WTC11 (cell line): ENCODE measurements around the gene ALDH8A1. TPM values are rescaled to one million over a fixed set of nuclear protein-coding genes. Genes with fewer than 3 reads are reported as not detected.

Experiments used
- ATAC-seq: fragments of 200-7000 bp; cut with Tn5 transposase; 2 replicates; pipeline ENCODE4 v1.10.0; 2021; ENCODE audit warnings: mild to moderate bottlenecking, moderate library complexity
- CTCF ChIA-PET: fragments of 300-600 bp; sonication (Branson Sonifier 250); formaldehyde crosslinking; loops from one replicate; lab custom pipeline; 2021; ENCODE audit warnings: antibody characterized with exemption; lab: Charles Lee
- POLR2A ChIA-PET: fragments of 350-600 bp; sonication (Branson Sonifier 250); formaldehyde crosslinking; loops from one replicate; lab custom pipeline; 2021; ENCODE audit warnings: antibody characterized with exemption; lab: Charles Lee
- DNase-seq: peaks from one replicate; pipeline ENCODE4 v3.0.0; 2021; ENCODE audit warnings: low spot score
- H3K27ac Mint-ChIP-seq: 2 replicates; pipeline ENCODE4 v1.8.0; 2021; ENCODE audit warnings: mixed read lengths
- H3K27me3 Mint-ChIP-seq: 2 replicates; pipeline ENCODE4 v1.8.0; 2021; ENCODE audit warnings: low read depth, mild to moderate bottlenecking, moderate library complexity, mixed read lengths
- H3K36me3 Mint-ChIP-seq: 2 replicates; pipeline ENCODE4 v1.8.0; 2021; ENCODE audit warnings: mixed read lengths
- H3K4me1 Mint-ChIP-seq: 2 replicates; pipeline ENCODE4 v1.8.0; 2022; ENCODE audit warnings: mixed read lengths
- H3K4me3 Mint-ChIP-seq: 2 replicates; pipeline ENCODE4 v1.8.0; 2021; ENCODE audit warnings: mild to moderate bottlenecking, moderate library complexity, mixed read lengths
- H3K9me3 Mint-ChIP-seq: 2 replicates; pipeline ENCODE4 v1.8.0; 2021; ENCODE audit warnings: mixed read lengths
- CREM ChIP-seq: sonication (generic); formaldehyde crosslinking; IDR thresholded peaks from 2 replicates; pipeline ENCODE4 v1.8.1; 2022; ENCODE audit warnings: mild to moderate bottlenecking, missing genetic modification reagents, moderate library complexity
- GRHL2 ChIP-seq: fragments of 250-450 bp; sonication (Bioruptor Pico); IDR thresholded peaks from 2 replicates; pipeline ENCODE4 v1.8.0; 2022; ENCODE audit warnings: mild to moderate bottlenecking, moderate library complexity; ENCODE audit not compliant: insufficient replicate concordance, severe bottlenecking
- HMGA2 ChIP-seq: fragments of 250-450 bp; sonication (Bioruptor Pico); IDR thresholded peaks from 2 replicates; pipeline ENCODE4 v1.4.0; 2021; ENCODE audit warnings: mild to moderate bottlenecking, moderate library complexity
- IRF2 ChIP-seq: sonication (generic); formaldehyde crosslinking; IDR thresholded peaks from 2 replicates; pipeline ENCODE4 v1.8.0; 2022; ENCODE audit warnings: low read depth, missing genetic modification reagents, borderline replicate concordance
- JUN ChIP-seq: sonication (generic); formaldehyde crosslinking; IDR thresholded peaks from 2 replicates; pipeline ENCODE4 v1.8.0; 2023; ENCODE audit warnings: mild to moderate bottlenecking, missing genetic modification reagents
- NFATC4 ChIP-seq: fragments of 250-450 bp; sonication (Bioruptor Pico); IDR thresholded peaks from 2 replicates; pipeline ENCODE4 v1.9.0; 2021; ENCODE audit warnings: mild to moderate bottlenecking
- NFYB ChIP-seq: sonication (generic); formaldehyde crosslinking; conservative IDR thresholded peaks from 2 replicates; pipeline ENCODE4 v1.8.0; 2022; ENCODE audit warnings: low read depth, missing genetic modification reagents
- NR2C2 ChIP-seq: sonication (generic); formaldehyde crosslinking; IDR thresholded peaks from 2 replicates; pipeline ENCODE4 v1.8.0; 2022; ENCODE audit warnings: mild to moderate bottlenecking, missing genetic modification reagents
- OVOL2 ChIP-seq: fragments of 250-450 bp; sonication (Bioruptor Pico); IDR thresholded peaks from 2 replicates; pipeline ENCODE4 v1.9.0; 2021; ENCODE audit warnings: mild to moderate bottlenecking, borderline replicate concordance
- RORB ChIP-seq: fragments of 250-450 bp; sonication (Bioruptor Pico); IDR thresholded peaks from 2 replicates; pipeline ENCODE4 v1.9.0; 2021; ENCODE audit warnings: mild to moderate bottlenecking
- TCF7 ChIP-seq: sonication (generic); formaldehyde crosslinking; IDR thresholded peaks from 2 replicates; pipeline ENCODE4 v1.8.0; 2022; ENCODE audit warnings: mild to moderate bottlenecking, low read depth, missing genetic modification reagents, moderate library complexity
- TEAD1 ChIP-seq: sonication (generic); formaldehyde crosslinking; IDR thresholded peaks from 2 replicates; pipeline ENCODE4 v1.8.0; 2022; ENCODE audit warnings: mild to moderate bottlenecking, missing genetic modification reagents
- TEAD4 ChIP-seq: sonication (generic); formaldehyde crosslinking; IDR thresholded peaks from 2 replicates; pipeline ENCODE4 v1.8.0; 2022; ENCODE audit warnings: mild to moderate bottlenecking, missing genetic modification reagents
- ZNF416 ChIP-seq: fragments of 250-450 bp; sonication (Bioruptor Pico); IDR thresholded peaks from 2 replicates; pipeline ENCODE4 v1.9.0; 2021; ENCODE audit warnings: mild to moderate bottlenecking, inconsistent platforms
- total RNA-seq: library from RNA; stranded (reverse); gene quantifications from 3 replicates; pipeline ENCODE4 v1.2.3, GENCODE V29; 2021
- TF ChIP-seq, protein P1 (sequence below): sonication (generic); formaldehyde crosslinking; IDR thresholded peaks from 2 replicates; pipeline ENCODE4 v1.8.0; 2023; ENCODE audit warnings: missing genetic modification reagents, mild to moderate bottlenecking, borderline replicate concordance
- TF ChIP-seq, protein P2 (sequence below): fragments of 250-450 bp; sonication (Bioruptor Pico); IDR thresholded peaks from 2 replicates; pipeline ENCODE4 v1.9.0; 2021; ENCODE audit warnings: mild to moderate bottlenecking
- TF ChIP-seq, protein P3 (sequence below): sonication (generic); formaldehyde crosslinking; IDR thresholded peaks from 2 replicates; pipeline ENCODE4 v1.8.1; 2023; ENCODE audit warnings: mild to moderate bottlenecking, missing genetic modification reagents, moderate library complexity
- TF ChIP-seq, protein P4 (sequence below): sonication (generic); formaldehyde crosslinking; conservative IDR thresholded peaks from 2 replicates; pipeline ENCODE4 v1.8.1; 2023; ENCODE audit warnings: mild to moderate bottlenecking, low read depth, missing genetic modification reagents, moderate library complexity

Gene ALDH8A1
- total RNA-seq, 1 experiment from 2014 or later: 0.17 TPM

DNA sequence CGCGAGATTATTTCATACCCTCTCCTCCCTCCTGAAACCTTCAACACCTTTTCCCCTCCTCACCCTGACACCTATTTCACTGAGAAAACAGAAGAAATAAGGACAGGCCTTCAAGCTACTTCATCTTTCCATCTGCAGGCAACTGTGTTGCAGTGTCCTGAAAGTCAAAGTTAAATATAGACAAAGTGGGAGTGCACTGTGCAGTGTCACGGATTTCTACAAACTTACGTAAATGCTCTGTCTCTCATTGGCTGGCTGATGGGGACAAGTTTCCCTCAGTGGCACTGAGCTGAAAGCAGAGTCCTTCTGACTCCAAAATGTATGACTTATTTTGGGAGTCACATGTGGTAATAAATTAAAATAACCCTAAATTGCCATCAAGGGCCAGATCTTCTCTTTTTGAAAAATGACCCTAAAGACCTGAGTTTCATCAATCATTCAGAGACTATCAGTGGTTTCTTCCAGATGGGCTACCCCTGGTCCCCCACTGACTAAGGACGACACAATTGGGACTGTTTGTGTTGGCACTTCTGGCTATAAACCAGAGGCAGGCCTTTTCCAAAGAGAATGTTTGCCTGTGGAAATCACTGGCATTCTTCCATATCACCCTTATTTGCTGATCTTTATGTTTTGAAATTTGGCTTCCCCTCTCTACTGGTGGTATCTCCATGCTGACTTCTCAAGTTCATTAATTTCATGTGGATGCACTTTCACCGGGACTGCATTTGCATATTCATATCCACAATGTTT, 21.6 kb downstream of the ALDH8A1 start:
- Mint-ChIP-seq H3K36me3 (no peaks in the 10 kb centered on the region), H3K9me3 (no peaks in the 10 kb centered on the region), H3K27ac (no peak overlapping the region), H3K27me3 (no peaks in the 10 kb centered on the region), H3K4me3 (no peak overlapping the region), H3K4me1 (no peaks in the 10 kb centered on the region)
- no peak for ATAC-seq
- ChIA-PET POLR2A (no interaction called here), CTCF (no interaction called here)
- TF ChIP-seq CREM (CRISPR knock-in tag) (no peak), HMGA2 (CRISPR knock-in tag) (no peak), RORB (CRISPR knock-in tag) (no peak)
- TF ChIP-seq, protein P1, sequence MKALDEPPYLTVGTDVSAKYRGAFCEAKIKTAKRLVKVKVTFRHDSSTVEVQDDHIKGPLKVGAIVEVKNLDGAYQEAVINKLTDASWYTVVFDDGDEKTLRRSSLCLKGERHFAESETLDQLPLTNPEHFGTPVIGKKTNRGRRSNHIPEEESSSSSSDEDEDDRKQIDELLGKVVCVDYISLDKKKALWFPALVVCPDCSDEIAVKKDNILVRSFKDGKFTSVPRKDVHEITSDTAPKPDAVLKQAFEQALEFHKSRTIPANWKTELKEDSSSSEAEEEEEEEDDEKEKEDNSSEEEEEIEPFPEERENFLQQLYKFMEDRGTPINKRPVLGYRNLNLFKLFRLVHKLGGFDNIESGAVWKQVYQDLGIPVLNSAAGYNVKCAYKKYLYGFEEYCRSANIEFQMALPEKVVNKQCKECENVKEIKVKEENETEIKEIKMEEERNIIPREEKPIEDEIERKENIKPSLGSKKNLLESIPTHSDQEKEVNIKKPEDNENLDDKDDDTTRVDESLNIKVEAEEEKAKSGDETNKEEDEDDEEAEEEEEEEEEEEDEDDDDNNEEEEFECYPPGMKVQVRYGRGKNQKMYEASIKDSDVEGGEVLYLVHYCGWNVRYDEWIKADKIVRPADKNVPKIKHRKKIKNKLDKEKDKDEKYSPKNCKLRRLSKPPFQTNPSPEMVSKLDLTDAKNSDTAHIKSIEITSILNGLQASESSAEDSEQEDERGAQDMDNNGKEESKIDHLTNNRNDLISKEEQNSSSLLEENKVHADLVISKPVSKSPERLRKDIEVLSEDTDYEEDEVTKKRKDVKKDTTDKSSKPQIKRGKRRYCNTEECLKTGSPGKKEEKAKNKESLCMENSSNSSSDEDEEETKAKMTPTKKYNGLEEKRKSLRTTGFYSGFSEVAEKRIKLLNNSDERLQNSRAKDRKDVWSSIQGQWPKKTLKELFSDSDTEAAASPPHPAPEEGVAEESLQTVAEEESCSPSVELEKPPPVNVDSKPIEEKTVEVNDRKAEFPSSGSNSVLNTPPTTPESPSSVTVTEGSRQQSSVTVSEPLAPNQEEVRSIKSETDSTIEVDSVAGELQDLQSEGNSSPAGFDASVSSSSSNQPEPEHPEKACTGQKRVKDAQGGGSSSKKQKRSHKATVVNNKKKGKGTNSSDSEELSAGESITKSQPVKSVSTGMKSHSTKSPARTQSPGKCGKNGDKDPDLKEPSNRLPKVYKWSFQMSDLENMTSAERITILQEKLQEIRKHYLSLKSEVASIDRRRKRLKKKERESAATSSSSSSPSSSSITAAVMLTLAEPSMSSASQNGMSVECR (CRISPR knock-in tag): no peak
- DNase-seq: no peak

DNA sequence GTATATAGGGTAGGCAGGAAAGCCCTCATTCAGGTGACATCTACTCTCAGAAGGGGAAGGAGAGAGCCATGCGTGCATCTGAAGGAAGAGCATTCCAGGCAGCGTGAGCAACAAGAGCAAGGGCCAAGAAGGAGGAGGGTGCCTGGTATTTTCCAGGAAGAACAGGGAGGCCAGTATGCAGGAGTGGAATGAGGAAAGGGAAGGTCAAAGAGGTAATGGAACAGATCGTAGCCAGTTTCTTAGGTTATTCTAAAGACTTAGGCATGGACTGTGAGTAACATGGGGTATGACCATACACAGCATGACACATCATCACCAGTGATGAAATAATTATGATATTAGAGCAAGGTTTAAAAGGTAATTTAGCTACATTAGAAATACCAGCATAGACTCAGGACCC, 24.1 kb downstream of the ALDH8A1 start:
- Mint-ChIP-seq H3K36me3 (no peaks in the 10 kb centered on the region), H3K4me3 (no peak overlapping the region), H3K27me3 (no peaks in the 10 kb centered on the region), H3K4me1 (peaks cover 8% of the 10 kb centered on the region; the same call in 1 of the 2 replicates), H3K9me3 (no peaks in the 10 kb centered on the region), H3K27ac (no peak overlapping the region)
- DNase-seq (no peak), ATAC-seq (no peak)
- POLR2A ChIA-PET: no interaction called here
- CTCF ChIA-PET: interaction anchor here (0.6 to 1.9 kb wide), 2 partner anchors 15 to 16 kb away, joined by 5 read pairs; no protein-coding TSS in a partner anchor
- TF ChIP-seq, protein P2, sequence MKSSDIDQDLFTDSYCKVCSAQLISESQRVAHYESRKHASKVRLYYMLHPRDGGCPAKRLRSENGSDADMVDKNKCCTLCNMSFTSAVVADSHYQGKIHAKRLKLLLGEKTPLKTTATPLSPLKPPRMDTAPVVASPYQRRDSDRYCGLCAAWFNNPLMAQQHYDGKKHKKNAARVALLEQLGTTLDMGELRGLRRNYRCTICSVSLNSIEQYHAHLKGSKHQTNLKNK (CRISPR knock-in tag): no peak
- TF ChIP-seq TEAD4 (no peak), NFATC4 (CRISPR knock-in tag) (no peak), JUN (CRISPR knock-in tag) (no peak), TCF7 (CRISPR knock-in tag) (no peak), TEAD1 (no peak), ZNF416 (CRISPR knock-in tag) (no peak), GRHL2 (CRISPR knock-in tag) (no peak), IRF2 (CRISPR knock-in tag) (no peak), NFYB (CRISPR knock-in tag) (no peak), OVOL2 (CRISPR knock-in tag) (no peak), NR2C2 (CRISPR knock-in tag) (no peak)
- TF ChIP-seq, protein P3, sequence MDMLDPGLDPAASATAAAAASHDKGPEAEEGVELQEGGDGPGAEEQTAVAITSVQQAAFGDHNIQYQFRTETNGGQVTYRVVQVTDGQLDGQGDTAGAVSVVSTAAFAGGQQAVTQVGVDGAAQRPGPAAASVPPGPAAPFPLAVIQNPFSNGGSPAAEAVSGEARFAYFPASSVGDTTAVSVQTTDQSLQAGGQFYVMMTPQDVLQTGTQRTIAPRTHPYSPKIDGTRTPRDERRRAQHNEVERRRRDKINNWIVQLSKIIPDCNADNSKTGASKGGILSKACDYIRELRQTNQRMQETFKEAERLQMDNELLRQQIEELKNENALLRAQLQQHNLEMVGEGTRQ: no peak
- TF ChIP-seq, protein P4, sequence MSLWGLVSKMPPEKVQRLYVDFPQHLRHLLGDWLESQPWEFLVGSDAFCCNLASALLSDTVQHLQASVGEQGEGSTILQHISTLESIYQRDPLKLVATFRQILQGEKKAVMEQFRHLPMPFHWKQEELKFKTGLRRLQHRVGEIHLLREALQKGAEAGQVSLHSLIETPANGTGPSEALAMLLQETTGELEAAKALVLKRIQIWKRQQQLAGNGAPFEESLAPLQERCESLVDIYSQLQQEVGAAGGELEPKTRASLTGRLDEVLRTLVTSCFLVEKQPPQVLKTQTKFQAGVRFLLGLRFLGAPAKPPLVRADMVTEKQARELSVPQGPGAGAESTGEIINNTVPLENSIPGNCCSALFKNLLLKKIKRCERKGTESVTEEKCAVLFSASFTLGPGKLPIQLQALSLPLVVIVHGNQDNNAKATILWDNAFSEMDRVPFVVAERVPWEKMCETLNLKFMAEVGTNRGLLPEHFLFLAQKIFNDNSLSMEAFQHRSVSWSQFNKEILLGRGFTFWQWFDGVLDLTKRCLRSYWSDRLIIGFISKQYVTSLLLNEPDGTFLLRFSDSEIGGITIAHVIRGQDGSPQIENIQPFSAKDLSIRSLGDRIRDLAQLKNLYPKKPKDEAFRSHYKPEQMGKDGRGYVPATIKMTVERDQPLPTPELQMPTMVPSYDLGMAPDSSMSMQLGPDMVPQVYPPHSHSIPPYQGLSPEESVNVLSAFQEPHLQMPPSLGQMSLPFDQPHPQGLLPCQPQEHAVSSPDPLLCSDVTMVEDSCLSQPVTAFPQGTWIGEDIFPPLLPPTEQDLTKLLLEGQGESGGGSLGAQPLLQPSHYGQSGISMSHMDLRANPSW (CRISPR knock-in tag): no peak
